ENCODE data around the gene CDC42BPA. TPM values are rescaled to one million over a fixed set of nuclear protein-coding genes. Genes with fewer than 3 reads are reported as not detected.

The CDC42BPA gene
- total RNA-seq, 1 experiment from 2014 or later, result 25.2 TPM

DNA sequence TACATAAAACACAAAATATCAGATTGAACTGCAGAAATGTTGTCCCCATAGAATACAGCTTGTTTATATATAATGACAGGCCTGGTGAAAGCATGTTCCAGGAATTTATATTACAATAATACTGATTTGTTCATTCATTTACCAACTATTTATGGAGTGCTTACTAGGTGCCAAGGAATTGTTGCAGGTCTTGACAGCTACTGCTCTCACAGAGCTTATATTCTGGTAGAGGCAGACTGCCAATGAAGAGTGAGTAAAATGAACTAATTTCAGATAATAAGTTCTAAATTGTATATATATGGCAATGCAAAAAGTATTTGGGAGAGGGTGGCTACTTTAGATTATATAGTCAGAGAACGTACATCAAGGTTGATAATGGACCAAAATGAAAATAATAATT is 226.2 kb downstream of the CDC42BPA start (continued):
- no peak for TF ChIP-seq ZNF281 (CRISPR knock-in tag; IDR thresholded peaks at IDR 0.05)
- TF ChIP-seq, protein P1, sequence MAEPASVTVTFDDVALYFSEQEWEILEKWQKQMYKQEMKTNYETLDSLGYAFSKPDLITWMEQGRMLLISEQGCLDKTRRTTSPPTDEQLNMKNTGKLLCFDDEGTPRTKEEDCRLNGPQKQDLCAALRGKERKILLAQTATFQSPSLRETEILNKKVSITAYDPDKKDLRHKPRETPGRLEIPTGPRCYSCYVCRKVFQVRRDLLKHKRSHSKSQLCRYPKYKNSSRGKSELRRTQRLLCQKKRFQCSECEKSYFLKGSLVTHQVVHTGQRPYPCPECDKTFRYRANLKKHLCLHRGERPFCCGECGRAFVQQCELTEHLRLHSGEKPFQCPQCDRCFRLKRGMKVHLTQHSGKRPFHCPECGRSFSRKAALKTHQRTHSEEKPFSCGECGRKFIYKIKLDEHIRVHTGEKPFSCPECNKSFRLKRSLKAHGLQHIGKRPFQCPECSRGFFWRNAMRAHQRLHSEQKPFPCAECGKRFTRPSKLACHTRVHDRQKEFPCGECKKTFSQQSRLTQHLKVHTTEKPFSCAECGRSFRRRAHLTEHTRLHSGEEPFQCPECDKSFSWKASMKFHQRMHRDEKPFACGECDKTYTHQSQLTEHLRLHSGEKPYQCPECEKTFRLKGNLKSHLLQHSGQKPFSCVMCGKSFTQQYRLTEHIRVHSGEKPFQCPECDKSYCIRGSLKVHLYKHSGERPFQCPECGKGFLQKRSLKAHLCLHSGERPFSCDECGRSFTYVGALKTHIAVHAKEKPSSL (CRISPR knock-in tag; conservative IDR thresholded peaks at IDR 0.05), result no peak
- TF ChIP-seq, protein P2, sequence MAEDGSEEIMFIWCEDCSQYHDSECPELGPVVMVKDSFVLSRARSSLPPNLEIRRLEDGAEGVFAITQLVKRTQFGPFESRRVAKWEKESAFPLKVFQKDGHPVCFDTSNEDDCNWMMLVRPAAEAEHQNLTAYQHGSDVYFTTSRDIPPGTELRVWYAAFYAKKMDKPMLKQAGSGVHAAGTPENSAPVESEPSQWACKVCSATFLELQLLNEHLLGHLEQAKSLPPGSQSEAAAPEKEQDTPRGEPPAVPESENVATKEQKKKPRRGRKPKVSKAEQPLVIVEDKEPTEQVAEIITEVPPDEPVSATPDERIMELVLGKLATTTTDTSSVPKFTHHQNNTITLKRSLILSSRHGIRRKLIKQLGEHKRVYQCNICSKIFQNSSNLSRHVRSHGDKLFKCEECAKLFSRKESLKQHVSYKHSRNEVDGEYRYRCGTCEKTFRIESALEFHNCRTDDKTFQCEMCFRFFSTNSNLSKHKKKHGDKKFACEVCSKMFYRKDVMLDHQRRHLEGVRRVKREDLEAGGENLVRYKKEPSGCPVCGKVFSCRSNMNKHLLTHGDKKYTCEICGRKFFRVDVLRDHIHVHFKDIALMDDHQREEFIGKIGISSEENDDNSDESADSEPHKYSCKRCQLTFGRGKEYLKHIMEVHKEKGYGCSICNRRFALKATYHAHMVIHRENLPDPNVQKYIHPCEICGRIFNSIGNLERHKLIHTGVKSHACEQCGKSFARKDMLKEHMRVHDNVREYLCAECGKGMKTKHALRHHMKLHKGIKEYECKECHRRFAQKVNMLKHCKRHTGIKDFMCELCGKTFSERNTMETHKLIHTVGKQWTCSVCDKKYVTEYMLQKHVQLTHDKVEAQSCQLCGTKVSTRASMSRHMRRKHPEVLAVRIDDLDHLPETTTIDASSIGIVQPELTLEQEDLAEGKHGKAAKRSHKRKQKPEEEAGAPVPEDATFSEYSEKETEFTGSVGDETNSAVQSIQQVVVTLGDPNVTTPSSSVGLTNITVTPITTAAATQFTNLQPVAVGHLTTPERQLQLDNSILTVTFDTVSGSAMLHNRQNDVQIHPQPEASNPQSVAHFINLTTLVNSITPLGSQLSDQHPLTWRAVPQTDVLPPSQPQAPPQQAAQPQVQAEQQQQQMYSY (CRISPR knock-in tag; IDR thresholded peaks at IDR 0.05), result no peak
- TF ChIP-seq NR3C1 (CRISPR knock-in tag; conservative IDR thresholded peaks at IDR 0.05; ENCODE audit: low read depth), result no peak
- TF ChIP-seq USF2 (CRISPR knock-in tag; IDR thresholded peaks at IDR 0.05), result no peak
- no peak for TF ChIP-seq ZNF121 (CRISPR knock-in tag; IDR thresholded peaks at IDR 0.05)
- TF ChIP-seq RELA (CRISPR knock-in tag; IDR thresholded peaks at IDR 0.05; ENCODE audit: borderline replicate concordance), result no peak
- no peak for TF ChIP-seq ZBTB43 (CRISPR knock-in tag; IDR thresholded peaks at IDR 0.05)
- TF ChIP-seq, protein P3, sequence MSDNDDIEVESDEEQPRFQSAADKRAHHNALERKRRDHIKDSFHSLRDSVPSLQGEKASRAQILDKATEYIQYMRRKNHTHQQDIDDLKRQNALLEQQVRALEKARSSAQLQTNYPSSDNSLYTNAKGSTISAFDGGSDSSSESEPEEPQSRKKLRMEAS (CRISPR knock-in tag; IDR thresholded peaks at IDR 0.05), result no peak

- no peak overlapping the region for H3K27ac Mint-ChIP-seq
- ChIA-PET CTCF (no interaction called here), POLR2A (no interaction called here)
- no peak for DNase-seq (ENCODE audit: low spot score)
- H3K36me3 Mint-ChIP-seq, result peaks cover 54% of the 10 kb centered on the region
- H3K4me3 Mint-ChIP-seq, result no peak overlapping the region
- H3K9me3 Mint-ChIP-seq, result peaks cover 27% of the 10 kb centered on the region
- no peaks in the 10 kb centered on the region for H3K27me3 Mint-ChIP-seq (ENCODE audit: low read depth)
- no peak for ATAC-seq
- H3K4me1 Mint-ChIP-seq, result 0 out of 2 replicates have a peak, but pooled peaks cover 5% of the 10 kb centered on the region
- TF ChIP-seq ZNF219 (CRISPR knock-in tag; IDR thresholded peaks at IDR 0.05; ENCODE audit: borderline replicate concordance) (no peak), OVOL2 (CRISPR knock-in tag; IDR thresholded peaks at IDR 0.05; ENCODE audit: borderline replicate concordance) (no peak), HMGA2 (CRISPR knock-in tag; IDR thresholded peaks at IDR 0.05) (no peak), ZNF416 (CRISPR knock-in tag; IDR thresholded peaks at IDR 0.05) (no peak), ETV6 (CRISPR knock-in tag; IDR thresholded peaks at IDR 0.05) (no peak), NR1H2 (CRISPR knock-in tag; IDR thresholded peaks at IDR 0.05) (no peak), USF2 (CRISPR knock-in tag; IDR thresholded peaks at IDR 0.05) (no peak), JUN (CRISPR knock-in tag; IDR thresholded peaks at IDR 0.05) (no peak)
- TF ChIP-seq, protein P1 (CRISPR knock-in tag; conservative IDR thresholded peaks at IDR 0.05), result no peak
- TF ChIP-seq, protein P4, sequence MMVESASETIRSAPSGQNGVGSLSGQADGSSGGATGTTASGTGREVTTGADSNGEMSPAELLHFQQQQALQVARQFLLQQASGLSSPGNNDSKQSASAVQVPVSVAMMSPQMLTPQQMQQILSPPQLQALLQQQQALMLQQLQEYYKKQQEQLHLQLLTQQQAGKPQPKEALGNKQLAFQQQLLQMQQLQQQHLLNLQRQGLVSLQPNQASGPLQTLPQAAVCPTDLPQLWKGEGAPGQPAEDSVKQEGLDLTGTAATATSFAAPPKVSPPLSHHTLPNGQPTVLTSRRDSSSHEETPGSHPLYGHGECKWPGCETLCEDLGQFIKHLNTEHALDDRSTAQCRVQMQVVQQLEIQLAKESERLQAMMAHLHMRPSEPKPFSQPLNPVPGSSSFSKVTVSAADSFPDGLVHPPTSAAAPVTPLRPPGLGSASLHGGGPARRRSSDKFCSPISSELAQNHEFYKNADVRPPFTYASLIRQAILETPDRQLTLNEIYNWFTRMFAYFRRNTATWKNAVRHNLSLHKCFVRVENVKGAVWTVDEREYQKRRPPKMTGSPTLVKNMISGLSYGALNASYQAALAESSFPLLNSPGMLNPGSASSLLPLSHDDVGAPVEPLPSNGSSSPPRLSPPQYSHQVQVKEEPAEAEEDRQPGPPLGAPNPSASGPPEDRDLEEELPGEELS (CRISPR knock-in tag; IDR thresholded peaks at IDR 0.05), result no peak
- TF ChIP-seq, protein P5, sequence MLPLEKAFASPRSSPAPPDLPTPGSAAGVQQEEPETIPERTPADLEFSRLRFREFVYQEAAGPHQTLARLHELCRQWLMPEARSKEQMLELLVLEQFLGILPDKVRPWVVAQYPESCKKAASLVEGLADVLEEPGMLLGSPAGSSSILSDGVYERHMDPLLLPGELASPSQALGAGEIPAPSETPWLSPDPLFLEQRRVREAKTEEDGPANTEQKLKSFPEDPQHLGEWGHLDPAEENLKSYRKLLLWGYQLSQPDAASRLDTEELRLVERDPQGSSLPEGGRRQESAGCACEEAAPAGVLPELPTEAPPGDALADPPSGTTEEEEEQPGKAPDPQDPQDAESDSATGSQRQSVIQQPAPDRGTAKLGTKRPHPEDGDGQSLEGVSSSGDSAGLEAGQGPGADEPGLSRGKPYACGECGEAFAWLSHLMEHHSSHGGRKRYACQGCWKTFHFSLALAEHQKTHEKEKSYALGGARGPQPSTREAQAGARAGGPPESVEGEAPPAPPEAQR (CRISPR knock-in tag; IDR thresholded peaks at IDR 0.05), result no peak
These were observed 231.7 kb downstream of the CDC42BPA start for GRCh38 chr1:227086636-227087035.
